Measurements from ENCODE around the gene CHST11. TPM values are rescaled to one million over a fixed set of nuclear protein-coding genes. Genes with fewer than 3 reads are reported as not detected.

Gene CHST11
- total and polyA plus RNA-seq, 10 of the 15 experiments (the other 5 are each of a cell fraction or from before 2014, with no cell fraction given) = 1.9 to 38.1 (median 17.2) TPM

DNA sequence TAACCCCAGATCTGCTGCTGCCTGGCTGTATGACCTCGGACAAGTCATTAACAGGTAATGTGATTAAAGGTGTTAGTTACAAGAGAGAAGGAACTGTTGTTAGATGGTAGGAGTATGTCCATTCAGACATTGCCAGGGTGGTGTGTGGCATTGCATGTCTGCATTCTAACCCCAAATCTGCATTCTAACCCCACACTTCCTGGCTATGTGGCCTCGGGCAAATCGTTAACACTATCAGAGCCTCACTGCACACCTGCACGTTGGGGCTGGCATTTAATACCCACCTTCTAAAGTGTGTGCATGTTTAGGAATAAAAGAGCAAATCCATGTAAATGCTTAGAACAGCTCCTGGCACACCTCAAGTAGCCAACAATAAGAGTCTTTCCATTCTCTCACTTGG, 46.4 kb downstream of the CHST11 start:
- no peak for TF ChIP-seq CHD4 (IDR thresholded peaks at IDR 0.05)
- TF ChIP-seq TCF3 (IDR thresholded peaks at IDR 0.05; ENCODE audit: borderline replicate concordance, insufficient read depth, low read depth, low read length) = no peak
- no peak for TF ChIP-seq STAT3 (IDR thresholded peaks at IDR 0.05; ENCODE audit: low read depth, low read length)
- TF ChIP-seq RUNX3 (IDR thresholded peaks at IDR 0.05; ENCODE audit: low read length) = no peak
- no peak for TF ChIP-seq CBFB (IDR thresholded peaks at IDR 0.05; ENCODE audit: low read depth)
- TF ChIP-seq, protein P1, sequence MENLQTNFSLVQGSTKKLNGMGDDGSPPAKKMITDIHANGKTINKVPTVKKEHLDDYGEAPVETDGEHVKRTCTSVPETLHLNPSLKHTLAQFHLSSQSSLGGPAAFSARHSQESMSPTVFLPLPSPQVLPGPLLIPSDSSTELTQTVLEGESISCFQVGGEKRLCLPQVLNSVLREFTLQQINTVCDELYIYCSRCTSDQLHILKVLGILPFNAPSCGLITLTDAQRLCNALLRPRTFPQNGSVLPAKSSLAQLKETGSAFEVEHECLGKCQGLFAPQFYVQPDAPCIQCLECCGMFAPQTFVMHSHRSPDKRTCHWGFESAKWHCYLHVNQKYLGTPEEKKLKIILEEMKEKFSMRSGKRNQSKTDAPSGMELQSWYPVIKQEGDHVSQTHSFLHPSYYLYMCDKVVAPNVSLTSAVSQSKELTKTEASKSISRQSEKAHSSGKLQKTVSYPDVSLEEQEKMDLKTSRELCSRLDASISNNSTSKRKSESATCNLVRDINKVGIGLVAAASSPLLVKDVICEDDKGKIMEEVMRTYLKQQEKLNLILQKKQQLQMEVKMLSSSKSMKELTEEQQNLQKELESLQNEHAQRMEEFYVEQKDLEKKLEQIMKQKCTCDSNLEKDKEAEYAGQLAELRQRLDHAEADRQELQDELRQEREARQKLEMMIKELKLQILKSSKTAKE (IDR thresholded peaks at IDR 0.05; ENCODE audit: low read depth, poor library complexity, severe bottlenecking) = no peak
- no peak for TF ChIP-seq RFX5 (IDR thresholded peaks at IDR 0.05; ENCODE audit: low read depth, low read length)
- TF ChIP-seq MTA3 (IDR thresholded peaks at IDR 0.05; ENCODE audit: borderline replicate concordance, low read length) = no peak
- no peak for TF ChIP-seq BRCA1 (IDR thresholded peaks at IDR 0.05; ENCODE audit: low read depth, low read length)
- TF ChIP-seq TBL1XR1 (IDR thresholded peaks at IDR 0.05; ENCODE audit: low read depth, low read length) = no peak
- no peak for TF ChIP-seq CHD1 (IDR thresholded peaks at IDR 0.05; ENCODE audit: low read depth, low read length)
- TF ChIP-seq FOXM1 (IDR thresholded peaks at IDR 0.05; ENCODE audit: low read depth, low read length) = no peak
- no peak for TF ChIP-seq MTA2 (IDR thresholded peaks at IDR 0.05; ENCODE audit: low read depth)
- TF ChIP-seq EP300 (IDR thresholded peaks at IDR 0.05; ENCODE audit: borderline replicate concordance in 1 of 2, control insufficient read depth in 1 of 2, low read depth in 2 of 2, low read length in 2 of 2) = no peak
- no peak for TF ChIP-seq RB1 (IDR thresholded peaks at IDR 0.05; ENCODE audit: borderline replicate concordance)
- TF ChIP-seq, protein P2, sequence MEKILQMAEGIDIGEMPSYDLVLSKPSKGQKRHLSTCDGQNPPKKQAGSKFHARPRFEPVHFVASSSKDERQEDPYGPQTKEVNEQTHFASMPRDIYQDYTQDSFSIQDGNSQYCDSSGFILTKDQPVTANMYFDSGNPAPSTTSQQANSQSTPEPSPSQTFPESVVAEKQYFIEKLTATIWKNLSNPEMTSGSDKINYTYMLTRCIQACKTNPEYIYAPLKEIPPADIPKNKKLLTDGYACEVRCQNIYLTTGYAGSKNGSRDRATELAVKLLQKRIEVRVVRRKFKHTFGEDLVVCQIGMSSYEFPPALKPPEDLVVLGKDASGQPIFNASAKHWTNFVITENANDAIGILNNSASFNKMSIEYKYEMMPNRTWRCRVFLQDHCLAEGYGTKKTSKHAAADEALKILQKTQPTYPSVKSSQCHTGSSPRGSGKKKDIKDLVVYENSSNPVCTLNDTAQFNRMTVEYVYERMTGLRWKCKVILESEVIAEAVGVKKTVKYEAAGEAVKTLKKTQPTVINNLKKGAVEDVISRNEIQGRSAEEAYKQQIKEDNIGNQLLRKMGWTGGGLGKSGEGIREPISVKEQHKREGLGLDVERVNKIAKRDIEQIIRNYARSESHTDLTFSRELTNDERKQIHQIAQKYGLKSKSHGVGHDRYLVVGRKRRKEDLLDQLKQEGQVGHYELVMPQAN (conservative IDR thresholded peaks at IDR 0.05) = no peak
- DNase-seq (ENCODE audit: low read depth, low spot score) = no peak
- no peak overlapping the region for H2AFZ ChIP-seq (ENCODE audit: control insufficient read depth, low read depth, low read length)
- no peaks in the 10 kb centered on the region for H4K20me1 ChIP-seq (ENCODE audit: control insufficient read depth, insufficient read depth)
- H3K9me3 ChIP-seq (replicated peaks; ENCODE audit: control insufficient read depth, insufficient read depth, low read length) = peaks cover 1% of the 10 kb centered on the region; the same call in 2 of the 3 replicates
- intact Hi-C loops (cut with micrococcal nuclease; ENCODE audit: unreplicated experiment) (no loop called here), in situ Hi-C loops (cut with MboI) (no loop called here)
- ATAC-seq = no peak
- no peak overlapping the region for H3K9ac ChIP-seq (ENCODE audit: control insufficient read depth, insufficient read depth, low read length)
- ChIA-PET CTCF (interaction anchor here (1.2 to 1.3 kb wide), 2 partner anchors 13 to 30 kb away, joined by 3 read pairs; no protein-coding TSS in a partner anchor), POLR2A (no interaction called here), RAD21 (ENCODE audit: unreplicated experiment) (interaction anchor here (0.7 to 3.8 kb wide), 4 partner anchors 8 to 121 kb away, joined by 3 to 15 read pairs (median 3); no protein-coding TSS in a partner anchor), SMC1A (ENCODE audit: uncharacterized antibody, unreplicated experiment) (interaction anchor here (1.0 to 4.1 kb wide), 8 partner anchors 11 to 121 kb away, joined by 3 to 25 read pairs (median 6); no protein-coding TSS in a partner anchor)
- 30% methylated on average over 4 of the region's 4 CpGs for WGBS (ENCODE audit: insufficient coverage, insufficient replicate concordance, low lambda C conversion rate, missing lambda C conversion rate)
- BruUV-seq (replicated peaks) = no TSS peak
- peaks cover 64% of the 10 kb centered on the region for H3K79me2 ChIP-seq (ENCODE audit: control insufficient read depth, insufficient read depth, low read length)
- H3K4me2 ChIP-seq (ENCODE audit: control insufficient read depth, insufficient read depth) = no peak overlapping the region
- no peaks in the 10 kb centered on the region for H3K27me3 ChIP-seq (replicated peaks in 1 of 2; ENCODE audit: control insufficient read depth in 2 of 2, insufficient read depth in 2 of 2, low read length in 1 of 2)
- no peak overlapping the region for H3K27ac ChIP-seq (ENCODE audit: control insufficient read depth, insufficient read depth)
- FAIRE-seq = no peak
- H3K36me3 ChIP-seq (ENCODE audit: control insufficient read depth in 2 of 2, insufficient read depth in 2 of 2, low read length in 1 of 2) = no peaks in the 10 kb centered on the region; a peak in 1 of 4 replicates
- H3K4me3 ChIP-seq = no peak overlapping the region
- peaks cover 35% of the 10 kb centered on the region for H3K4me1 ChIP-seq (ENCODE audit: control insufficient read depth, insufficient read depth, low read length)
